Large intestine (tissue), 12 donors: ENCODE measurements around the gene APOL4. TPM values are rescaled to one million over a fixed set of nuclear protein-coding genes. Genes with fewer than 3 reads are reported as not detected.
"Not testable (repeated sequence)": the region's sequence is repeated elsewhere in the genome, so short reads cannot be mapped to it uniquely, and the experiment has no call there.

Experiments
- DNase-seq, 2 donors: peaks; one replicate each; pipeline versions ENCODE4 v3.0.0 to v3.0.0-alpha.2; 2013
- H3K27ac ChIP-seq: one replicate; pipeline ENCODE4 v1.5.1; 2013; ENCODE audit warnings: low read length
- H3K27me3 ChIP-seq: 2 replicates; pipeline ENCODE4 v1.6.1; 2013; ENCODE audit warnings: low read length; ENCODE audit not compliant: control insufficient read depth, insufficient read depth
- H3K36me3 ChIP-seq: 2 replicates; pipeline ENCODE4 v1.6.1; 2013; ENCODE audit warnings: low read length; ENCODE audit not compliant: control insufficient read depth, insufficient read depth
- H3K4me1 ChIP-seq: one replicate; pipeline ENCODE4 v1.6.1; 2013; ENCODE audit warnings: low read length; ENCODE audit not compliant: control insufficient read depth, insufficient read depth
- H3K4me3 ChIP-seq: one replicate; pipeline ENCODE4 v1.5.1; 2013; ENCODE audit warnings: low read length
- H3K9me3 ChIP-seq: one replicate; pipeline ENCODE4 v1.6.1; 2013; ENCODE audit warnings: mild to moderate bottlenecking, low read depth, low read length, moderate library complexity; ENCODE audit not compliant: control insufficient read depth
- WGBS: methylation state at CpG from one replicate; pipeline ENCODE4 v1.1.5; 2013; ENCODE audit warnings: low lambda C conversion rate; ENCODE audit not compliant: insufficient coverage; 5-methylcytosine and 5-hydroxymethylcytosine counted together
- long read RNA-seq, 11 donors: transcript quantifications; one replicate each; lab custom pipeline, GENCODE V29; 2026
- polyA plus RNA-seq: library from polyadenylated mRNA; unstranded; fragments of 120-200 nt; gene quantifications from one replicate; pipeline ENCODE4 v1.2.1, GENCODE V29; 2013

The APOL4 gene, protein sequence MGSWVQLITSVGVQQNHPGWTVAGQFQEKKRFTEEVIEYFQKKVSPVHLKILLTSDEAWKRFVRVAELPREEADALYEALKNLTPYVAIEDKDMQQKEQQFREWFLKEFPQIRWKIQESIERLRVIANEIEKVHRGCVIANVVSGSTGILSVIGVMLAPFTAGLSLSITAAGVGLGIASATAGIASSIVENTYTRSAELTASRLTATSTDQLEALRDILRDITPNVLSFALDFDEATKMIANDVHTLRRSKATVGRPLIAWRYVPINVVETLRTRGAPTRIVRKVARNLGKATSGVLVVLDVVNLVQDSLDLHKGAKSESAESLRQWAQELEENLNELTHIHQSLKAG
- polyA plus RNA-seq: 7.8 TPM
- long read RNA-seq, donor 1: 0 reads
- long read RNA-seq, donor 2, partial matches to known transcripts: 0 of 2 reads
- long read RNA-seq, donor 2, other reads (novel, unspliced or antisense): 0 of 2 reads
- long read RNA-seq, donor 3, partial matches to known transcripts: 0 of 2 reads
- long read RNA-seq, donor 3, other reads (novel, unspliced or antisense): 0 of 2 reads
- long read RNA-seq, donor 4: 0 reads
- long read RNA-seq, donor 5, partial matches to known transcripts: 8 of 8 reads
- long read RNA-seq, donor 5, other reads (novel, unspliced or antisense): 0 of 8 reads
- long read RNA-seq, donor 6: 0 reads
- long read RNA-seq, donor 7: 0 reads
- long read RNA-seq, donor 8: 0 reads
- long read RNA-seq, donor 9: 0 reads
- long read RNA-seq, donor 10: 0 reads
- long read RNA-seq, donor 11, partial matches to known transcripts: 0 of 2 reads
- long read RNA-seq, donor 11, other reads (novel, unspliced or antisense): 0 of 2 reads

DNA sequence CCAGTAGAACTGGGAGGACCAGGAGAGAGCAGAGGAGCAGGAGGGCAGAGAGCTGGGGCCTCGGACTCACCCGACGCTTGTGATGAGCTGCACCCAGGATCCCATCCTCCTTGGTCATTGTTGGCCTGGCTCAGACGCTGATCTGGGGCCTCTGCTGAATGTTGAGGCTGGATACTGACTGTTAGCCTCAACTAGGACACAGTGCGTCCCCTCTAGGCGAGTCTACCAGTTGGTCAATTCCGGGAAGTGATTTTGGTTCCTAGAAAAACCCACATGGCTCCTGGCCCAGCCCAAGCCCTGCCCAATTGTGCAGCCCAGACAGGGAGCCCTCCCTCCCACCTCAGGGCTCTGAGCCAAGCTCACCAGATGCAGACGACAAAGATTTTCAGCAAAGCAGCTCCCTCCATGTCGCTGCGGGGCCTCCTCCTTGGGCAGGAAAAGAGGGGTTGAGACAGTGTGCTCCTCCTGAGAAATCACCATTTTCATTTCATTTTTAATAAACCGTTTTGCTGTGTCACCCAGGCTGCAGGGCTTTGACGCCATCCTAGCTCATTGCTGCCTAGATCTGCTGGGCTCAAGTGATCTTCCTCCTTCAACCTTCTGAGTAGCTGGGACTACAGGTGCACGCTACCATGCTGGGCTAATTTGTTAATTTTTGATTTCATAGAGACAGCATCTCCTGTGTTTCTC lies at the start of gene APOL4:
Gene APOL4, minus strand, starts transcription at position 180 of the 690 bp plus-strand sequence. Its CDS starts 75 bp downstream, at position 105.
- WGBS: 86% methylated on average over 1 of the region's 13 CpGs
- Histone ChIP-seq H3K4me3 (peak within 1 kb of the TSS; percentile 5), H3K27me3 (no peaks in the 10 kb centered on the region), H3K27ac (peak within 1 kb of the TSS; percentile 59), H3K36me3 (no peaks in the 10 kb centered on the region), H3K4me1 (peaks cover 34% of the 10 kb centered on the region), H3K9me3 (no peaks in the 10 kb centered on the region)
- peak; percentile 45 to 52 for DNase-seq

DNA sequence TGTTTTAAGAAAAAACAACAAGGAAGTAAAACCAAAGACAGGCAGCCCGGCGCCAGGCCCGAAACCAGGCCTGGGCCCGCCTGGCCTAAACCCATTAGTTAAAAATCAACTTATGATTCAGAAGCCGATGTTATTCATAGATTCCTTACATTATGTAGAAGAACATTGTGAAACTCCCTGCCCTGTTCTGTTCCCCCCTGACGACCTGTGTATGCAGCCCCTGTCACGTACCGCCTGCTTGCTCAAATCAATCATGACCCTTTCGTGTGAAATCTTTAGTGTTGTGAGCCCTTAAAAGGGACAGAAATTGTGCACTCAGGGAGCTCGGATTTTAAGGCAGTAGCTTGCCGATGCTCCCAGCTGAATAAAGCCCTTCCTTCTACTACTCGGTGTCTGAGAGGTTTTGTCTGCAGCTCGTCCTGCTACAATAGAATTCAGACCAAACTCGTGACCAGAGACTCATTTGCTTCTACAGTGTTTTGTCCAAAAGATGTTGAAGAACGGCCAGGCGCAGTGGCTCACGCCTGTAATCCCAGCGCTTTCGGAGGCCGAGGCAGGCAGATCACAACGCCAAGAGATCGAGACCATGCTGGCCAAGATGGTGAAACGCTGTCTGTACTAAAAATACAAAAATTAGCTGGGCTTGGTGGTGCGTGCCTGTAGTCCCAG lies 48.8 kb upstream of the APOL4 start:
- not testable (repeated sequence) for H3K9me3 ChIP-seq, H3K27ac ChIP-seq, H3K4me3 ChIP-seq, H3K36me3 ChIP-seq, H3K27me3 ChIP-seq, DNase-seq
- H3K4me1 ChIP-seq: peaks cover 20% of the 10 kb centered on the region
- 100% methylated on average over 5 of the region's 24 CpGs for WGBS

DNA sequence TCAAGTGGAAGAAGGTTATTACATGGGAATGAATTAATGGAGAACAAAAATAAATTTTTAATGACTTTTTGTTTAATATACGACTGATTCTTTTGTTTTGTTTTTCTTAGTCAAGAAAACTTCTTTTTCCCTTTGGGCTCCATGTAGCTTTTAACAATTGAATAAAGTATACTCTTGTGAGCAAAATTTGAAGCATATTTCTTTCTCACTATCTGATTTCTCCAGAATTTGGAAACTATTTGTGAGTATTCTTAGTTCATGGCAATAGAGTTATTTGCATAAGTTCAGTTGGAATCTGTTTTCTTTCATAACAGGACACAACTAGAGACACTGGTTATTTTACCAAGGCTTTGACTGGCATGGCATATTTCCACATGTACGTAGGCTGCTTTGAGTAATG lies 47.6 kb upstream of the APOL4 start:
- Histone ChIP-seq H3K4me3 (no peak overlapping the region), H3K27ac (no peak overlapping the region), H3K9me3 (no peaks in the 10 kb centered on the region), H3K4me1 (peaks cover 17% of the 10 kb centered on the region), H3K36me3 (no peaks in the 10 kb centered on the region), H3K27me3 (no peaks in the 10 kb centered on the region)
- no peak for DNase-seq
- 100% methylated on average over 1 of the region's 2 CpGs for WGBS

DNA sequence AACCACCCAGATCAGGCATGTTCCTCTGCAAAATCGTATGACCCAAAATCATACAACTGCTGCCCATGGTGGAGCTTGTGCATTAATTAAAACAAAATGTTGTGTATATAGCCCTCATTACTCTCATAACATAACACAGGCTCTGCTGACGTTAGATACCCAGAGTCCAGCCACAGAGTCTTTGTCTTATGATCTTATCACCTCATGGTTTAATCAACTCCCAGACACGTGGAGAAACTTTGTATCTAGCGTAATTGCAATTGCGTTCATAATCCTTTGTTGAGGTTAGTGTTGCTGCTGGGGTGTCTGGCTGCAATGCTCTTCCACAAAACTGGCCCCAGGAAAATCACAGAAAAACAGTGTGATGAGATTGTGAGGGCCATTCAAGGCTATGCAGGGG lies 46.3 kb upstream of the APOL4 start:
- Histone ChIP-seq H3K27me3 (no peaks in the 10 kb centered on the region), H3K9me3 (no peaks in the 10 kb centered on the region), H3K36me3 (no peaks in the 10 kb centered on the region), H3K27ac (no peak overlapping the region), H3K4me3 (no peak overlapping the region), H3K4me1 (peaks cover 9% of the 10 kb centered on the region)
- no peak for DNase-seq
- WGBS: 60% methylated on average over 2 of the region's 5 CpGs

DNA sequence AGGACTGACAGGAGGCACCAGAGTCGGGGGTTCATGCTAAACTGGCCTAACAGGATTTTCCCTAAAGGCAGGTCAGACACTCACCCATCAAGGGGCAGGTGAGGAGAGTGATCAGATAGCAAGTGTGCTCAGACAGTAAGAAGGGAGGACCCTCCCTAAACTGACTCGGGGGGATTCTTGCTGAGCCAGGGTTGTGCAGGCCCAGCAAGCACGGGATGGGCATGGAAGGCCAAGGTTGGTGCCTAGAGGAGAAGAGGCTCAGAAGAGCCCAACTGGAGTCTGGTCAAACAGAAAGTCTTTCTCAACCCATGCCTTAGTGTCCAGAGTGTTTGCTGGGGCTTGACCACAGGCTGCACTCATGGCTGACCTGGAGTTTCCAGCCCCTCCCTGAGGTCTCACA lies 45.1 kb upstream of the APOL4 start:
- DNase-seq: no peak
- H3K36me3 ChIP-seq: no peaks in the 10 kb centered on the region
- H3K27ac ChIP-seq: no peak overlapping the region
- no peaks in the 10 kb centered on the region for H3K27me3 ChIP-seq
- no CpG with 5 or more reads among the region's 3 CpGs for WGBS
- no peaks in the 10 kb centered on the region for H3K9me3 ChIP-seq
- no peak overlapping the region for H3K4me3 ChIP-seq
- H3K4me1 ChIP-seq: no peaks in the 10 kb centered on the region

DNA sequence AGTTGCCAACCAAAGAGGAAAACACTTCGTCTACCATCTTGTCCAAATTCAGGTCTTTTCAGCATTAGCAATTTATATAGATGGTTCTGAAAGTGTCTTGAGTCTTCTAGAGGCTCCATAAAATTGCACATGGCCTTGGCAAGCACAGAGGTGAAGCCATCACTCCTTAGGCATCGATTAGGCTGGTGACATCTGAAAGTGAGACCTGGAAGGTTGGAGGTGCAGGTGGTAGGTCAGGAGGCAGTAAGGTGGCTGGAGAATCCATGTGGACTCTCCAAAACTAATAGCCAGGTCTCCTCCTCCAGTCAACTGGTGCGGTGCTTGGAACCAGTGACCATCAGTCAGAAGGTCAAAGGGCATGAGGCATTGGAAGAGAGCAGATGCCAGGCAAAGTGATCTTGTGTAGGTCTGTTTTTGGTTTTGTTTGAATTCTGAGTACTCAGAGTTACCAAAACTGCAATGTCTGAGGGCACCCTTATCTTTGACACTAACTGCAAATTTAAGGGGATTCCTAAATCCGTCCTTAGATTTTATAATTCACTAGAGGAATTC lies 44.3 kb upstream of the APOL4 start:
- Histone ChIP-seq H3K36me3 (no peaks in the 10 kb centered on the region), H3K9me3 (no peaks in the 10 kb centered on the region), H3K27ac (no peak overlapping the region), H3K27me3 (no peaks in the 10 kb centered on the region), H3K4me3 (no peak overlapping the region), H3K4me1 (no peaks in the 10 kb centered on the region)
- no peak for DNase-seq
- no CpG with 5 or more reads among the region's 4 CpGs for WGBS

DNA sequence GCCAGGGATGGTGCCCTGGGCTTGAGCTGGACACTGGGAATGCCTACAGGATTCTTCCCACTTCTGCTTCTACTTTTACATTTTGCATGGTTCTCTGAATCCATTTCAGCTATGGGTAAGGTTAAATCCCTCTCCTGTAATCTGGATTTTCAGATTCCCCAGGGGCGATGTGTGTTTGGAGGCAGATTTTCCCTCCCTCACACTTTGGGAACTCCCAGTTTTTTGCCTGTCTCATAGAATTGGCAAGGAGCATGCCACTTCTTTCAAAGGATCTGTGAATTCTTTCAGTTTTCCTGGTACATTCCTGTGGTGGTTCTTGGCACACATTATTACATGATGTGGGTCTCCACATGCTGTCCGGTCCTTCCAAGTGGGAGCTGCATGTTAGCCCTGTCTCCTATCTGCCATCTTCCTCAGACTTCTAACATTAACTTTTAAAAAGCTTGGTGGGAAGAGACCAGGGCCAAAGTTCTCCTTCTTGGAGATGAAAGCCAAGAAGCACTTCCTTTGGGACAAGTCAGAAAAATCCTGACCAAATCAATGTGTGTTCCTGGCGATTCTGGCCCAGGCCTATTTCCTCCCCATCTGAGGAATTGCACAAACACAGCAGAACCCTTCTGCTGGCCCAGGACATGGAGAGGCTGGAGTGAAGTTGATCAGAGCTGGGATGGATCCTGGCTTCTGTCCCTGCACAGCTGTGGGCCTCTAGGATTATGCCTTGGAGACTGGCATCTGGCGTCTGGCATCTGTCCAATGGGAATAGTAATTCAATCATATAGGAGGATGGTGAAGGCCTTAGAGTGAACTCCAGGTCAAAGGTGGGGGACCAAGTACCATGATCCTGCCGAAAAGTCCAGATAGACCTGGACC lies 43.1 kb upstream of the APOL4 start:
- DNase-seq: no peak
- WGBS: no CpG with 5 or more reads among the region's 5 CpGs
- Histone ChIP-seq H3K4me1 (peaks cover 2% of the 10 kb centered on the region), H3K36me3 (no peaks in the 10 kb centered on the region), H3K27ac (no peak overlapping the region), H3K4me3 (no peak overlapping the region), H3K9me3 (no peaks in the 10 kb centered on the region), H3K27me3 (no peaks in the 10 kb centered on the region)

DNA sequence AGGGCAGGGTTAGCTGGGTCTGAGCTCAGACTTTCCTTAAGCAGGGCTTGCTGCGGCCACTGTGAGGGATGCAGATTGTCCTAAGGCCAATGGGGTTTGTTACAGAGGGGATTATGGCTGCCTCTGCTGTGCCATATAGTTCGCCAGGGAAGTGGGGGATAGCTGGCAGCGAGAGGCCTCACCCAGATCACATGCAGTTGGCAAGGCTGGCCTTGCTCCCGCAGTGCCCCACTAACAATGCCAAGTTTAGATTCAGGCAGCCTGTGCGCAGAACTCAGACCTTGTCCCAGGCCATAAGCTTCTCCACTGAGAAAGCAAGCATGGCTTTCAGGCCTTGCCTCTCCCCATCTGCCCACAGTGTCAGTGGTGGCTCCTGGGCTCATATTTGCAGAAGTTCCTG lies 42.4 kb upstream of the APOL4 start:
- no peak for DNase-seq
- Histone ChIP-seq H3K27ac (no peak overlapping the region), H3K4me1 (peaks cover 5% of the 10 kb centered on the region), H3K36me3 (no peaks in the 10 kb centered on the region), H3K9me3 (no peaks in the 10 kb centered on the region), H3K27me3 (no peaks in the 10 kb centered on the region), H3K4me3 (no peak overlapping the region)
- WGBS: no CpG with 5 or more reads among the region's 5 CpGs

DNA sequence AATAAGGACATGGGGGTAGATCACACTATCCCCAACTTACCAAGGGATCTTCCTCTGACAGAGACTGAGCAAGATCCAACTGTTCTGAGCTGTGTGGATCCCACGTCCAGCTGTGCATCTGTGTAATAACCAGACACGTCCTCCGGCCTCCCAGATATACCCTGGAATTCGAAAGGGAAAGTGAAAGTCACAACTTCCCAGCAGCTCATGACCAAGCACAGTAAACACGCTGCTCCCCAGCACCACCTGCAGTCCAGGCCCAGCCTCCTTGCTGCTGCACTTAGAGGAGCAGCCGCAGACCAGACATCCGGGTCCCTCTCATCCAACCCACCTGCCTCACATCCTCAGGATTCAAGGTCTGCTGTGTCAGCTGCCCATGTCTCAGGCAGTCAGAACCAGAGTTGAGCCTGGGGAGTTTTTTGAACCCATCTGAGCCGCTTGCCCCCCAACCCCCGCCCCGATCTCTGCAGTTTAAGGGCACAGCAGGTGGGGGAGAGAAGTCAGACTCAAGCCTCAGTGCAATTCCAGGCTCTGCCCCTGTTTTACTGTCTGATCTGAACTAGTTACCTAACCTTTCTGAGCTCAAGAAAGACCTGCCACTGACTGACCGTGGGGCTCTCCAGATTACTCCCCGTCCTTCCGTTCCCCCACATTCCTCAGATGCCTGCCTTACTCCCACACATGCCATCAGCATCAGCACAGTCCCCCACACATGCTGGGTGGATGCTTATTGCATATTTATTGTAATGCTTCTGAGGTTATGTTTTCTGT lies 38.0 kb upstream of the APOL4 start, which contains the start of gene APOL2:
Gene APOL2, minus strand, starts transcription at position 127 of the 771 bp plus-strand sequence. CDS start 6,365 bp downstream, outside the sequence.
- no CpG with 5 or more reads among the region's 13 CpGs for WGBS
- DNase-seq: peak; percentile 94 to 97
- peak within 1 kb of the TSS; percentile 90 for H3K27ac ChIP-seq
- H3K4me1 ChIP-seq: peaks cover 15% of the 10 kb centered on the region
- peaks cover 9% of the 10 kb centered on the region for H3K36me3 ChIP-seq
- no peaks in the 10 kb centered on the region for H3K9me3 ChIP-seq
- H3K4me3 ChIP-seq: peak within 1 kb of the TSS; percentile 55
- H3K27me3 ChIP-seq: no peaks in the 10 kb centered on the region
